ENCODE results near the gene SF3B2. TPM values are rescaled to one million over a fixed set of nuclear protein-coding genes. Genes with fewer than 3 reads are reported as not detected.
A peak's percentile ranks its signal among the peaks of the same experiment; 100 is the strongest.

The SF3B2 gene
- total and polyA plus RNA-seq, 9 of the 15 experiments (the other 6 are each of a cell fraction or from before 2014, with no cell fraction given): 58.3 to 248 (median 157) TPM

GRCh38 chr11:66052664-66052982, 459 bp downstream of the SF3B2 start (continued):
- TF ChIP-seq HNRNPUL1 (IDR thresholded peaks at IDR 0.05; ENCODE audit: low read length) (no peak), RBBP5 (IDR thresholded peaks at IDR 0.05; ENCODE audit: borderline replicate concordance, insufficient read depth, low read length, poor library complexity, severe bottlenecking) (peak; percentile 50)

GRCh38 chr11:66055021-66055420, 2.9 kb downstream of the SF3B2 start:
- H3K4me2 ChIP-seq (ENCODE audit: insufficient read depth, low read length): no peak overlapping the region
- no peaks in the 10 kb centered on the region for H3K9me3 ChIP-seq (replicated peaks; ENCODE audit: control insufficient read depth, insufficient read depth, low read depth, low read length)
- no peaks in the 10 kb centered on the region; the same call in 1 of the 2 replicates for H4K20me1 ChIP-seq (replicated peaks; ENCODE audit: control insufficient read depth, insufficient read depth, low read length)
- peaks cover 31% of the 10 kb centered on the region for H3K79me2 ChIP-seq (ENCODE audit: control insufficient read depth, insufficient read depth, low read length)
- TF ChIP-seq ZNF224 (CRISPR knock-in tag; IDR thresholded peaks at IDR 0.05) (no peak), RUNX1 (IDR thresholded peaks at IDR 0.05; ENCODE audit: low read depth) (no peak), RBFOX2 (IDR thresholded peaks at IDR 0.05; ENCODE audit: low read depth, low read length) (0 out of 2 replicates have a peak, but pooled peaks have one; percentile 18), POLR2A (conservative IDR thresholded peaks at IDR 0.05) (0 out of 2 replicates have a peak, but pooled peaks have one; percentile 18), NFE2 (IDR thresholded peaks at IDR 0.05; ENCODE audit: low read depth) (no peak), U2AF1 (optimal IDR thresholded peaks at IDR 0.05; ENCODE audit: low read depth, low read length) (no peak), ZNF584 (CRISPR knock-in tag; IDR thresholded peaks at IDR 0.05; ENCODE audit: low read depth) (no peak), ARID4B (CRISPR knock-in tag; IDR thresholded peaks at IDR 0.05) (no peak), POLR2G (IDR thresholded peaks at IDR 0.05; ENCODE audit: low read depth, low read length) (0 out of 2 replicates have a peak, but pooled peaks have one; percentile 25)
- H3K4me3 ChIP-seq: no peak overlapping the region
- no peaks in the 10 kb centered on the region for H3K9me1 ChIP-seq (ENCODE audit: control insufficient read depth, insufficient read depth, low read length)
- in situ Hi-C loops (cut with MboI) (no loop called here), intact Hi-C loops (cut with micrococcal nuclease) (no loop called here)
- POLR2A ChIA-PET: interaction anchor here (1.1 to 4.8 kb wide), 4 partner anchors 8 to 18 kb away, joined by 3 to 32 read pairs (median 6); no protein-coding TSS in a partner anchor
- H3K27me3 ChIP-seq (ENCODE audit: control insufficient read depth in 2 of 2, insufficient read depth in 2 of 2, low read length in 2 of 2): no peaks in the 10 kb centered on the region
- no peak overlapping the region for H3K27ac ChIP-seq (ENCODE audit: extremely low read depth, low read depth, low read length)
- peaks cover 16 to 33% of the 10 kb centered on the region in 2 experiments for H3K4me1 ChIP-seq (replicated peaks in 1 of 2; ENCODE audit: control insufficient read depth in 2 of 2, insufficient read depth in 2 of 2, low read length in 2 of 2)
- 96% methylated on average over 7 of the region's 7 CpGs for WGBS (ENCODE audit: insufficient coverage, low coverage, missing lambda C conversion rate)
- FAIRE-seq: no peak
- DNase-seq (ENCODE audit: extremely low read depth in 1 of 4, low spot score in 3 of 4): no peak
- H3K36me3 ChIP-seq (ENCODE audit: control insufficient read depth, insufficient read depth, low read length): peaks cover 71% of the 10 kb centered on the region
- H3K9ac ChIP-seq (ENCODE audit: insufficient read depth in 1 of 2, low read depth in 2 of 2, low read length in 2 of 2): peak overlapping the region in 1 of 2 experiments; percentile 38; a peak in 1 of 4 replicates
- no peak overlapping the region for H2AFZ ChIP-seq (ENCODE audit: low read depth, low read length)
- CTCF ChIA-PET (ENCODE audit: low intra/inter-chr PET ratio): no interaction called here
- no peak for ATAC-seq
- no TSS peak for BruUV-seq (replicated peaks)

Data from K562 (cell line).